ENCODE data around the gene PPP3CB.

The PPP3CB gene

DNA sequence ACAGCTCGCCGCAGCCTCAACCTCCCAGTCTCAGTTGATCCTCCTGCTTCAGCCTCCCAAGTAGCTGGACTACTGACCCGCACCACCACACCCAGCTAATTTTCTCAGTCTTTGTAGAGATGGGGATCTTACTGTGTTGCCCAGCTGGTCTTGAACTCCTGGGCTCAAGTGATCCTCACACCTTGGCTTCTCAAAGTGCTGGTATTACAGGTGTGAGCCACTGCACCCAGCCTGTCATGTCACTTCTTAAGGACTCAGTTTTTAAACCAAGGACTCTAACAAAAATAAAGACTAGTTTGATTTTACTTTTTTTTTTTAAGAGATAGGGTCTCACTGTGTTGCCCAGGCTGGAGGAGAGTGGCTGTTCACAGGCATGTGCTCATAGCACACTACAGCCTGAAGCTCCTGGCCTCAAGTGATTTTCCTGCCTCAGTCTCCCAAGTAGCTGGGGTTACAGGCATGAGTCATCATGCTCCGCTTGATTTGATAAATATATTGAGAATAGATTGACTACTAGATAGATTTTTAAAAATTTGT lies 16.5 kb upstream of the PPP3CB start:
- Histone ChIP-seq H2AFZ (ENCODE audit: low read depth, low read length, severe bottlenecking) (no peak overlapping the region), H3K9me2 (replicated peaks; ENCODE audit: insufficient read depth, low read length) (no peaks in the 10 kb centered on the region), H3K36me3 (ENCODE audit: low read length) (no peaks in the 10 kb centered on the region), H3K4me3 (ENCODE audit: insufficient read depth, low read length, poor library complexity, severe bottlenecking) (no peak overlapping the region), H3K27me3 (ENCODE audit: low read length) (no peaks in the 10 kb centered on the region), H3K27ac (ENCODE audit: low read depth, low read length) (no peak overlapping the region), H3K9ac (ENCODE audit: low read length) (no peak overlapping the region), H3K79me2 (ENCODE audit: insufficient read depth, low read length) (no peaks in the 10 kb centered on the region), H3K9me3 (ENCODE audit: insufficient read depth, low read length) (no peaks in the 10 kb centered on the region), H3F3A (ENCODE audit: insufficient read depth) (no peaks in the 10 kb centered on the region), H3K4me2 (ENCODE audit: low read depth, low read length, poor library complexity, severe bottlenecking) (no peak overlapping the region), H4K20me1 (ENCODE audit: low read depth, low read length) (no peaks in the 10 kb centered on the region)
- TF ChIP-seq, protein P1, sequence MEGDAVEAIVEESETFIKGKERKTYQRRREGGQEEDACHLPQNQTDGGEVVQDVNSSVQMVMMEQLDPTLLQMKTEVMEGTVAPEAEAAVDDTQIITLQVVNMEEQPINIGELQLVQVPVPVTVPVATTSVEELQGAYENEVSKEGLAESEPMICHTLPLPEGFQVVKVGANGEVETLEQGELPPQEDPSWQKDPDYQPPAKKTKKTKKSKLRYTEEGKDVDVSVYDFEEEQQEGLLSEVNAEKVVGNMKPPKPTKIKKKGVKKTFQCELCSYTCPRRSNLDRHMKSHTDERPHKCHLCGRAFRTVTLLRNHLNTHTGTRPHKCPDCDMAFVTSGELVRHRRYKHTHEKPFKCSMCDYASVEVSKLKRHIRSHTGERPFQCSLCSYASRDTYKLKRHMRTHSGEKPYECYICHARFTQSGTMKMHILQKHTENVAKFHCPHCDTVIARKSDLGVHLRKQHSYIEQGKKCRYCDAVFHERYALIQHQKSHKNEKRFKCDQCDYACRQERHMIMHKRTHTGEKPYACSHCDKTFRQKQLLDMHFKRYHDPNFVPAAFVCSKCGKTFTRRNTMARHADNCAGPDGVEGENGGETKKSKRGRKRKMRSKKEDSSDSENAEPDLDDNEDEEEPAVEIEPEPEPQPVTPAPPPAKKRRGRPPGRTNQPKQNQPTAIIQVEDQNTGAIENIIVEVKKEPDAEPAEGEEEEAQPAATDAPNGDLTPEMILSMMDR (IDR thresholded peaks at IDR 0.05; ENCODE audit: insufficient read depth, low read length, poor library complexity, severe bottlenecking) = no peak
- no peak for TF ChIP-seq EZH2phosphoT487 (conservative IDR thresholded peaks at IDR 0.05; ENCODE audit: low read length)

DNA sequence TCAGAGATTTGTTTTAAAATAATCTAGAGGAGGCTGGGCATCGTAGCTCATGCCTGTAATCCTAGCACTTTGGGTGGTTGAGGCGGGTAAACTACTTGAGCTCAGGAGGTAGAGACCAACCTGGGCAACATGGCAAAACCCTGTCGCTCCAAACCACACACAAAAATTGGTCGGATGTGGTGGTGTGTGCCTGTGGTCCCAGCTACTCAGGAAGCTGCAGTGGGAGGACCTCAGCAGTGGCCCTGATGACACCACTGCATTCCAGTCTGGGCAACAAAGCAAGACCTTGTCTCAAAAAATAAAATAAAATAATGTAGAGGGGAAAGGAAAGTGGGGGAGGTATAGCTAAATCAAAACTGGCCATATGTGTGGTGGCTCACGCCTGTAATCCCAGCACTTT lies 13.9 kb upstream of the PPP3CB start:
- H3K9me3 ChIP-seq (ENCODE audit: insufficient read depth, low read length) = no peaks in the 10 kb centered on the region
- no peaks in the 10 kb centered on the region for H3K36me3 ChIP-seq (ENCODE audit: low read length)

DNA sequence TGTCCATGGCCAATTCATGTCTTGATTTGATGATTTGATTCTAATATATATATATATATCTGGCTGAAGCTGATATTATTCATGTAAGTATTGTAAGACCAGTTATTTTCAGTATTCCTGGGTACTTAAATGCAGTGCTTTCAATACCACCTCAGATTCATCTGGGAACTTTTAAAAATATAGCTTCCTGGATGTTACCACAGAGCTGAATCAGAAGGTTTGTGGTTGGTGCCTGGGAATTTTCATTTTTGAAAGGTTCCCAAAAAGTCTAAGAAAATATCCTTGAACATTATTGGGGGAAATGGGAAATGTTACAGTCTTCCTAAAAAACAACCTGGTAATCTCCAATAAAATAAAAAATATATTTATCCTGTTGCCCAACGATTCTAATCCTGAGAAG lies 10.7 kb upstream of the PPP3CB start:
- Histone ChIP-seq H3K36me3 (ENCODE audit: low read length) (no peaks in the 10 kb centered on the region), H3K4me2 (ENCODE audit: low read depth, low read length, poor library complexity, severe bottlenecking) (no peak overlapping the region), H3K4me3 (ENCODE audit: insufficient read depth, low read length, poor library complexity, severe bottlenecking) (no peak overlapping the region), H3K27ac (ENCODE audit: low read depth, low read length) (no peak overlapping the region), H3K79me2 (ENCODE audit: insufficient read depth, low read length) (no peaks in the 10 kb centered on the region), H3K9me2 (replicated peaks; ENCODE audit: insufficient read depth, low read length) (no peaks in the 10 kb centered on the region), H3K9me3 (ENCODE audit: insufficient read depth, low read length) (no peaks in the 10 kb centered on the region), H4K20me1 (ENCODE audit: low read depth, low read length) (no peaks in the 10 kb centered on the region), H3K27me3 (ENCODE audit: low read length) (no peaks in the 10 kb centered on the region), H3K9ac (ENCODE audit: low read length) (no peak overlapping the region), H2AFZ (ENCODE audit: low read depth, low read length, severe bottlenecking) (no peak overlapping the region), H3F3A (ENCODE audit: insufficient read depth) (no peaks in the 10 kb centered on the region)
- TF ChIP-seq, protein P1 (IDR thresholded peaks at IDR 0.05; ENCODE audit: insufficient read depth, low read length, poor library complexity, severe bottlenecking) = no peak

More for the DNA sequence above, 13.9 kb upstream of the PPP3CB start:
- Histone ChIP-seq H3F3A (ENCODE audit: insufficient read depth) (no peaks in the 10 kb centered on the region), H3K27me3 (ENCODE audit: low read length) (no peaks in the 10 kb centered on the region), H3K9ac (ENCODE audit: low read length) (no peak overlapping the region), H3K79me2 (ENCODE audit: insufficient read depth, low read length) (no peaks in the 10 kb centered on the region), H3K9me2 (replicated peaks; ENCODE audit: insufficient read depth, low read length) (no peaks in the 10 kb centered on the region), H3K27ac (ENCODE audit: low read depth, low read length) (no peak overlapping the region), H4K20me1 (ENCODE audit: low read depth, low read length) (no peaks in the 10 kb centered on the region), H3K4me2 (ENCODE audit: low read depth, low read length, poor library complexity, severe bottlenecking) (no peak overlapping the region), H2AFZ (ENCODE audit: low read depth, low read length, severe bottlenecking) (no peak overlapping the region), H3K4me3 (ENCODE audit: insufficient read depth, low read length, poor library complexity, severe bottlenecking) (no peak overlapping the region)
- TF ChIP-seq EZH2phosphoT487 (conservative IDR thresholded peaks at IDR 0.05; ENCODE audit: low read length) = no peak
- TF ChIP-seq, protein P1 (IDR thresholded peaks at IDR 0.05; ENCODE audit: insufficient read depth, low read length, poor library complexity, severe bottlenecking) = no peak
